Loucy (cell line): ENCODE data around the gene PEF1.

ENCODE experiments used
- H2AFZ ChIP-seq: fragments of 200-600 bp; sonication (generic); 2 replicates; pipeline ENCODE4 v1.6.0; 2016; ENCODE audit warnings: antibody characterized with exemption, mild to moderate bottlenecking, low read length, moderate library complexity
- H3F3A ChIP-seq: fragments of 200-600 bp; 2 replicates; pipeline ENCODE4 v1.6.0; 2016; ENCODE audit warnings: antibody characterized with exemption, low read depth, mild to moderate bottlenecking
- H3K27me3 ChIP-seq: fragments of 200-600 bp; sonication (generic); 2 replicates; pipeline ENCODE4 v1.6.1; 2014; ENCODE audit warnings: low read length, mild to moderate bottlenecking; ENCODE audit not compliant: insufficient read depth, poor library complexity, severe bottlenecking
- H3K36me3 ChIP-seq: fragments of 200-600 bp; sonication (generic); 2 replicates; pipeline ENCODE4 v1.6.1; 2016; ENCODE audit warnings: low read length; ENCODE audit not compliant: insufficient read depth
- H3K4me1 ChIP-seq: fragments of 200-600 bp; sonication (generic); 2 replicates; pipeline ENCODE4 v1.5.1; 2014; ENCODE audit warnings: low read length, mild to moderate bottlenecking; ENCODE audit not compliant: insufficient read depth, poor library complexity, severe bottlenecking
- H3K4me2 ChIP-seq: fragments of 200-600 bp; sonication (generic); 2 replicates; pipeline ENCODE4 v1.6.0; 2014; ENCODE audit warnings: antibody characterized with exemption, low read length, low read depth, mild to moderate bottlenecking; ENCODE audit not compliant: poor library complexity, severe bottlenecking
- H3K4me3 ChIP-seq: fragments of 200-600 bp; sonication (generic); 2 replicates; pipeline ENCODE4 v1.5.1; 2014; ENCODE audit warnings: low read length, mild to moderate bottlenecking, mixed read lengths; ENCODE audit not compliant: poor library complexity, severe bottlenecking
- H3K79me2 ChIP-seq: fragments of 200-600 bp; sonication (generic); 2 replicates; pipeline ENCODE4 v1.6.1; 2014; ENCODE audit warnings: low read length; ENCODE audit not compliant: insufficient read depth
- H3K9ac ChIP-seq: fragments of 200-600 bp; sonication (generic); 2 replicates; pipeline ENCODE4 v1.6.0; 2014; ENCODE audit warnings: mild to moderate bottlenecking, low read depth, low read length, moderate library complexity; ENCODE audit not compliant: poor library complexity, severe bottlenecking
- H3K9me2 ChIP-seq: fragments of 200-600 bp; sonication (generic); replicated peaks from 2 replicates; pipeline ENCODE4 v1.6.1; 2016; ENCODE audit warnings: low read depth, low read length, mixed read lengths
- H3K9me3 ChIP-seq: fragments of 200-600 bp; sonication (generic); 2 replicates; pipeline ENCODE4 v1.6.1; 2014; ENCODE audit warnings: mild to moderate bottlenecking, antibody characterized with exemption, low read length, low read depth; ENCODE audit not compliant: insufficient read depth
- H4K20me1 ChIP-seq: fragments of 200-600 bp; sonication (generic); 2 replicates; pipeline ENCODE4 v1.6.0; 2014; ENCODE audit warnings: antibody characterized with exemption, low read length, mild to moderate bottlenecking; ENCODE audit not compliant: insufficient read depth, poor library complexity, severe bottlenecking
- EZH2phosphoT487 ChIP-seq: fragments of 200-600 bp; IDR thresholded peaks from 2 replicates; pipeline ENCODE4 v1.6.1; 2018; ENCODE audit warnings: antibody characterized with exemption, mild to moderate bottlenecking, moderate library complexity, borderline replicate concordance
- TF ChIP-seq, protein P1 (sequence below): fragments of 200-600 bp; sonication (generic); conservative IDR thresholded peaks from 2 replicates; pipeline ENCODE4 v1.5.1; 2014; ENCODE audit warnings: mild to moderate bottlenecking, antibody characterized with exemption, low read length

Gene PEF1

DNA sequence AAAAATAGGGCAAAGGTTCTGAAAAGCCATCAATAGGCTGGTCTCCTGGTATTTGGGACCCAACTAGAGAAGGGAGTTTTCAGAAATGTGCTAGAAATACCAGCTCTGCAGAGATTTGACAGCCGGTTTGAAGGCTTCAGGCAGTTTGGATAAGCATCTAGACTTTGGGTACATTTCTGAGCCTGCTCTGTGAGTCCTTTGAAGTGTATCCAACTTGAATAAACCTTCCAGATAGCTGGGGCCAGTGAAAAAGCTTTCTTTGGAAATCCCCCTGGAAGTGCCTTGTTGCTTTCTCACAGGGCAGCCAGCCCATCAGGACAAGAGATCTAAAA is 6.4 kb upstream of the PEF1 start:
- TF ChIP-seq, protein P1, sequence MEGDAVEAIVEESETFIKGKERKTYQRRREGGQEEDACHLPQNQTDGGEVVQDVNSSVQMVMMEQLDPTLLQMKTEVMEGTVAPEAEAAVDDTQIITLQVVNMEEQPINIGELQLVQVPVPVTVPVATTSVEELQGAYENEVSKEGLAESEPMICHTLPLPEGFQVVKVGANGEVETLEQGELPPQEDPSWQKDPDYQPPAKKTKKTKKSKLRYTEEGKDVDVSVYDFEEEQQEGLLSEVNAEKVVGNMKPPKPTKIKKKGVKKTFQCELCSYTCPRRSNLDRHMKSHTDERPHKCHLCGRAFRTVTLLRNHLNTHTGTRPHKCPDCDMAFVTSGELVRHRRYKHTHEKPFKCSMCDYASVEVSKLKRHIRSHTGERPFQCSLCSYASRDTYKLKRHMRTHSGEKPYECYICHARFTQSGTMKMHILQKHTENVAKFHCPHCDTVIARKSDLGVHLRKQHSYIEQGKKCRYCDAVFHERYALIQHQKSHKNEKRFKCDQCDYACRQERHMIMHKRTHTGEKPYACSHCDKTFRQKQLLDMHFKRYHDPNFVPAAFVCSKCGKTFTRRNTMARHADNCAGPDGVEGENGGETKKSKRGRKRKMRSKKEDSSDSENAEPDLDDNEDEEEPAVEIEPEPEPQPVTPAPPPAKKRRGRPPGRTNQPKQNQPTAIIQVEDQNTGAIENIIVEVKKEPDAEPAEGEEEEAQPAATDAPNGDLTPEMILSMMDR: no peak
- no peak for TF ChIP-seq EZH2phosphoT487
- H3K9me2 ChIP-seq: no peaks in the 10 kb centered on the region

DNA sequence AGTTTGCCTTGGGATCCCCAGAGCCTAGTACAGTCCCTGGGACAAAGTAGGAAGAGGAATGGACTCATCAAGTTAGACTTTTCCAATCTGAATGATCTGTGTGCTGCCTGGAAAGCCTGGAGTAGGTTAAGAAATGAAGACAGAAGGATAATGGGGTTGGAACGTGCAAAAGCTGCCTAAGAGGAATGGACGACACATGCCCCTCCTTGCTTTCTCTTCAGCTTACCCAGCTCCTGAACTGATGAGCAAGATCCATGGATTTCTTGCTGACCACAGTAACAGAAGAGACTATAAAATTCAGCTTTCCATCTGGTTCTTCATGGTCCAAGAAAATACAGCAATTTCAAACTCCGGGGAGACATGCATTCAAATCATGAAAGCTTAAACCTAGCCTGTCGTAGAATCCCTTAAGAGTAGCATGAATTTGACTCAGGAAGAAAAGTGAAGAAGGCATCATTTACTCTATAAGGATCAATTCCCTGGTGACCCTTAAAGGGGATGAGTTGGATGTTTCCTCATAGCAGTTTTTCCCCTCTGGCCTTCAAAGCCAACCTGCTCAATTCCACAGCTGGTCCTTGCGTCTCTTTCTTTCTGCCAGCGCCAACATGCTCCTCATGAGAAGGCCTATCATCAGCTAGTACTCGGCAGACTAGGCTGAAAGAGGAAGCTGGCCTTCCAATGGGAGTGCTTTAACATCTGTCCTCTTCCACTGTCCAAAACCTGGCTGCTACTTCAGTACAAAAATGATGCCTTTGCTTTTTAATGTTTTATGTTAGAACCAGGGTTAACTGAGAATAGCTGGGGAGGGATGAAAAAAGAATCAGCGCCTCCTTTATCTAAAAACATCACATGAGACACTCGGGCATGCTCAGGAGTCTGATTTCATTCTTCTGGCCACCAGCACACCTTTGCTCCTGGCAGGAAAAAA is 5.7 kb upstream of the PEF1 start:
- TF ChIP-seq, protein P1: no peak
- TF ChIP-seq EZH2phosphoT487: no peak
- H4K20me1 ChIP-seq: no peaks in the 10 kb centered on the region
- no peak overlapping the region for H3K4me2 ChIP-seq

More for the DNA sequence above, 6.4 kb upstream of the PEF1 start:
- no peaks in the 10 kb centered on the region for H3K79me2 ChIP-seq
- H2AFZ ChIP-seq: no peak overlapping the region
- H4K20me1 ChIP-seq: no peaks in the 10 kb centered on the region
- H3F3A ChIP-seq: no peaks in the 10 kb centered on the region
- H3K27me3 ChIP-seq: no peaks in the 10 kb centered on the region
- no peaks in the 10 kb centered on the region for H3K4me1 ChIP-seq
- no peak overlapping the region for H3K9ac ChIP-seq
- H3K4me3 ChIP-seq: no peak overlapping the region
- no peak overlapping the region for H3K4me2 ChIP-seq
- H3K9me3 ChIP-seq: no peaks in the 10 kb centered on the region
- H3K36me3 ChIP-seq: no peaks in the 10 kb centered on the region

DNA sequence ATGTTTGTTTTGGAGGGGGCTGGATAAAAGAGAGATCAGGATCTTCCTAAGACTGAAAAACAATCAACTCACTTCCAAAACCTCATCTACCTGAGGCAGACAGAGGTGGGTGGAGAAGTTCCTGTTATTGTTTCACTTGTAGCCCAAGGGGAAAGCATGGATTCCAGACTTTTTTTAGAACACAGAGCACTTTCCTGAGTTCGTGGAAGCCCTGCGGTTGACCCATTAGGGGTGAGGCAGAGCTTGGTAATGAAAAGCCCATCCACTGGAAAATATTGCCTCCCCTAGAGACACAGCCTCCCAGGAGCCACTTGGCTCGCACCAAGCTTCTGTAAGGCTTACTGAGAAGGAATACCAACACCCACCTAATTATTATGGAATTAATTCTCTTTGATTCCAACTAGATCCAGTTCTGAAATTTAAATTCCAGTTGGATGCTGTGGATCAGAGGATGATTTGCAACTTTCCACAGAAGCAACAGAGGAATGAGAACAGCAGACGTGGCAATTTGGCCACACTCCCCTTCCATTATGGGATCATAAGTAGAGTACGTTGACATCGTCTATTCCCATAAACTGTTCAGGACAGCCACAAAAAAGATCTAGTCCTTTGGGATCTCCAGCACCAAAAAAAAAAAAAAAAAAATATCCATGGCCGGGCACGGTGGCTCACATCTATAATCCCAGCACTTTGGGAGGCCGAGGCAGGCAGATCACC is 4.1 kb upstream of the PEF1 start:
- peaks cover 5% of the 10 kb centered on the region for H3K27me3 ChIP-seq
- H3K9ac ChIP-seq: no peak overlapping the region
- no peaks in the 10 kb centered on the region for H3K36me3 ChIP-seq
- H3K79me2 ChIP-seq: peaks cover 8% of the 10 kb centered on the region
- no peaks in the 10 kb centered on the region for H3K9me2 ChIP-seq
- H3K4me1 ChIP-seq: peaks cover 12% of the 10 kb centered on the region
- H3K9me3 ChIP-seq: no peaks in the 10 kb centered on the region
- TF ChIP-seq, protein P1: no peak
- no peak for TF ChIP-seq EZH2phosphoT487
- no peaks in the 10 kb centered on the region for H3F3A ChIP-seq
- H4K20me1 ChIP-seq: no peaks in the 10 kb centered on the region
- no peak overlapping the region for H3K4me3 ChIP-seq
- no peak overlapping the region for H2AFZ ChIP-seq
- no peak overlapping the region for H3K4me2 ChIP-seq

More for the DNA sequence above, 5.7 kb upstream of the PEF1 start:
- H3K9ac ChIP-seq: no peak overlapping the region
- H3K4me1 ChIP-seq: peaks cover 5% of the 10 kb centered on the region
- H2AFZ ChIP-seq: no peak overlapping the region
- no peaks in the 10 kb centered on the region for H3K36me3 ChIP-seq
- no peak overlapping the region for H3K4me3 ChIP-seq
- H3F3A ChIP-seq: no peaks in the 10 kb centered on the region
- no peaks in the 10 kb centered on the region for H3K27me3 ChIP-seq
- H3K9me3 ChIP-seq: no peaks in the 10 kb centered on the region
- no peaks in the 10 kb centered on the region for H3K79me2 ChIP-seq
- H3K9me2 ChIP-seq: no peaks in the 10 kb centered on the region
